Measurements from ENCODE around the gene CACNA2D2.

GRCh38 chr3:50374363-50375257, 128.8 kb downstream of the CACNA2D2 start:
- TF ChIP-seq JUN (IDR thresholded peaks at IDR 0.05; ENCODE audit: low read depth, low read length), result no peak
- TF ChIP-seq MAX (IDR thresholded peaks at IDR 0.05), result no peak
- TF ChIP-seq SIN3A (conservative IDR thresholded peaks at IDR 0.05 in 1 of 2, IDR thresholded peaks at IDR 0.05 in 1 of 2; ENCODE audit: low read depth in 1 of 2, low read length in 2 of 2), result no peak
- TF ChIP-seq CTCF (IDR thresholded peaks at IDR 0.05; ENCODE audit: control extremely low read depth in 1 of 3, insufficient read depth in 1 of 3, low read depth in 1 of 3, low read length in 3 of 3), result no peak
- TF ChIP-seq USF2 (IDR thresholded peaks at IDR 0.05; ENCODE audit: low read length), result no peak
- TF ChIP-seq GABPA (IDR thresholded peaks at IDR 0.05; ENCODE audit: borderline replicate concordance, insufficient read depth, low read length), result no peak
- no peak for TF ChIP-seq SP1 (IDR thresholded peaks at IDR 0.05; ENCODE audit: low read depth, low read length)
- TF ChIP-seq CEBPB (IDR thresholded peaks at IDR 0.05; ENCODE audit: low read depth, low read length), result no peak

Measured in H1 (cell line).